ENCODE data around the gene SH3BGRL3. TPM values are rescaled to one million over a fixed set of nuclear protein-coding genes. Genes with fewer than 3 reads are reported as not detected.
"Not testable (repeated sequence)": the region's sequence is repeated elsewhere in the genome, so short reads cannot be mapped to it uniquely, and the experiment has no call there.

Gene SH3BGRL3
- total RNA-seq, 1 donor from 2014 or later = 12.5 TPM

- DNase-seq (ENCODE audit: low spot score) = no peak
Observed at GRCh38 chr1:26317146-26317545, 37.3 kb downstream of the SH3BGRL3 start.

- DNase-seq (ENCODE audit: low spot score) = no peak
Observed at GRCh38 chr1:26317612-26318337, 37.9 kb downstream of the SH3BGRL3 start, which contains the start of gene CD52. Gene CD52, plus strand, starts transcription at chr1:26317958. Its CDS starts 60 bp downstream, at chr1:26318018.

GRCh38 chr1:26318338-26319064 is 38.6 kb downstream of the SH3BGRL3 start:
- no peak for DNase-seq (ENCODE audit: low spot score)

GRCh38 chr1:26320896-26321295 is 41.0 kb downstream of the SH3BGRL3 start:
- DNase-seq (ENCODE audit: low spot score) = no peak

- peak; percentile 90 for DNase-seq (ENCODE audit: low spot score)
Observed at GRCh38 chr1:26321315-26322041, 41.6 kb downstream of the SH3BGRL3 start.

GRCh38 chr1:26322042-26322331 is 42.1 kb downstream of the SH3BGRL3 start:
- no peak for DNase-seq (ENCODE audit: low spot score)

GRCh38 chr1:26323382-26323781 is 43.5 kb downstream of the SH3BGRL3 start:
- DNase-seq (ENCODE audit: low spot score) = no peak

GRCh38 chr1:26324550-26324949 is 44.7 kb downstream of the SH3BGRL3 start:
- no peak for DNase-seq (ENCODE audit: low spot score)

- peak; percentile 35 for DNase-seq (ENCODE audit: low spot score)
Observed at GRCh38 chr1:26327956-26328362, 48.1 kb downstream of the SH3BGRL3 start.

- no peak for DNase-seq (ENCODE audit: low spot score)
Observed at GRCh38 chr1:26328597-26328996, 48.7 kb downstream of the SH3BGRL3 start.

- not testable (repeated sequence) for DNase-seq (ENCODE audit: low spot score)
Observed at GRCh38 chr1:26329380-26329779, 49.5 kb downstream of the SH3BGRL3 start.

- DNase-seq (ENCODE audit: low spot score) = no peak
Observed at GRCh38 chr1:26330276-26330675, 50.4 kb downstream of the SH3BGRL3 start.

Other genes with a start within 250 kb of the SH3BGRL3 start
- gene SLC30A2, start 234.0 kb upstream of the SH3BGRL3 start, total RNA-seq (ENCODE audit: insufficient read depth, low replicate concordance) = 1.2 TPM
- 0.96 TPM for gene TRIM63, start 212.5 kb upstream of the SH3BGRL3 start, total RNA-seq (ENCODE audit: insufficient read depth, low replicate concordance)
- gene PDIK1L, start 168.3 kb upstream of the SH3BGRL3 start, total RNA-seq (ENCODE audit: insufficient read depth, low replicate concordance) = 14.9 TPM
- 0.72 TPM for gene FAM110D, start 121.0 kb upstream of the SH3BGRL3 start, total RNA-seq (ENCODE audit: insufficient read depth, low replicate concordance)
- not detected for gene C1orf232, start 111.1 kb upstream of the SH3BGRL3 start, total RNA-seq (ENCODE audit: insufficient read depth, low replicate concordance)
- gene ZNF593, start 110.2 kb upstream of the SH3BGRL3 start, total RNA-seq (ENCODE audit: insufficient read depth, low replicate concordance) = not detected
- gene ZNF593OS, start 108.3 kb upstream of the SH3BGRL3 start, total RNA-seq (ENCODE audit: insufficient read depth, low replicate concordance) = not detected
- gene CNKSR1, start 102.6 kb upstream of the SH3BGRL3 start, total RNA-seq (ENCODE audit: insufficient read depth, low replicate concordance) = not detected
- gene CATSPER4, start 89.5 kb upstream of the SH3BGRL3 start, total RNA-seq (ENCODE audit: insufficient read depth, low replicate concordance) = 1.7 TPM
- gene CEP85, start 45.9 kb upstream of the SH3BGRL3 start, total RNA-seq (ENCODE audit: insufficient read depth, low replicate concordance) = 1.7 TPM
- gene UBXN11, start 26.6 kb downstream of the SH3BGRL3 start, total RNA-seq (ENCODE audit: insufficient read depth, low replicate concordance) = 8.2 TPM
- not detected for gene CD52, start 37.9 kb downstream of the SH3BGRL3 start, total RNA-seq (ENCODE audit: insufficient read depth, low replicate concordance)
- 7.0 TPM for gene CRYBG2, start 74.0 kb downstream of the SH3BGRL3 start, total RNA-seq (ENCODE audit: insufficient read depth, low replicate concordance)
- gene ZNF683, start 92.7 kb downstream of the SH3BGRL3 start, total RNA-seq (ENCODE audit: insufficient read depth, low replicate concordance) = 1.4 TPM
- gene LIN28A, start 130.7 kb downstream of the SH3BGRL3 start, total RNA-seq (ENCODE audit: insufficient read depth, low replicate concordance) = 1.4 TPM
- 26.2 TPM for gene DHDDS, start 152.2 kb downstream of the SH3BGRL3 start, total RNA-seq (ENCODE audit: insufficient read depth, low replicate concordance)
- gene HMGN2, start 192.4 kb downstream of the SH3BGRL3 start, total RNA-seq (ENCODE audit: insufficient read depth, low replicate concordance) = 255 TPM
- 11.1 TPM for gene RPS6KA1, start 249.7 kb downstream of the SH3BGRL3 start, total RNA-seq (ENCODE audit: insufficient read depth, low replicate concordance)

All from umbilical cord (tissue), 2 donors.